Mucosa of gallbladder (tissue), 1 donor: ENCODE measurements around the gene SLC17A2. TPM values are rescaled to one million over a fixed set of nuclear protein-coding genes. Genes with fewer than 3 reads are reported as not detected.

Source experiments
- DNase-seq: peaks from one replicate; pipeline ENCODE4 v3.0.0-alpha.2; 2020; ENCODE audit warnings: low spot score
- total RNA-seq: library from RNA; stranded (reverse); gene quantifications from one replicate; pipeline ENCODE4 v1.2.1, GENCODE V29; 2021
- donor health status: DM: no; HTN: no; CAD: no.

The SLC17A2 gene
- not detected for total RNA-seq

- DNase-seq: no peak
These were observed at the start of gene SLC17A2 for GRCh38 chr6:25930532-25931410. Gene SLC17A2, minus strand, starts transcription at chr6:25930691. Its CDS starts 4,895 bp downstream, at chr6:25925796.

GRCh38 chr6:25975923-25976560 lies 45.6 kb upstream of the SLC17A2 start:
- no peak for DNase-seq

GRCh38 chr6:25973923-25974555 lies 43.5 kb upstream of the SLC17A2 start:
- DNase-seq: no peak

- no peak for DNase-seq
These were observed 42.4 kb upstream of the SLC17A2 start for GRCh38 chr6:25972902-25973301.

GRCh38 chr6:25972128-25972527 lies 41.6 kb upstream of the SLC17A2 start:
- DNase-seq: no peak

- DNase-seq: peak; percentile 46
These were observed 40.8 kb upstream of the SLC17A2 start for GRCh38 chr6:25971187-25971821.

GRCh38 chr6:25968769-25969168 lies 38.3 kb upstream of the SLC17A2 start:
- DNase-seq: no peak

GRCh38 chr6:25966711-25967110 lies 36.2 kb upstream of the SLC17A2 start:
- DNase-seq: no peak

- DNase-seq: no peak
These were observed 34.6 kb upstream of the SLC17A2 start for GRCh38 chr6:25965058-25965457.

GRCh38 chr6:25963426-25964123 lies 33.1 kb upstream of the SLC17A2 start:
- DNase-seq: no peak

- peak; percentile 88 for DNase-seq
These were observed 31.9 kb upstream of the SLC17A2 start, which contains the start of gene TRIM38 for GRCh38 chr6:25962149-25963127. Gene TRIM38, plus strand, starts transcription at chr6:25962802. Its CDS starts 3,721 bp downstream, at chr6:25966523.

GRCh38 chr6:25961619-25962148 lies 31.2 kb upstream of the SLC17A2 start:
- DNase-seq: no peak

GRCh38 chr6:25960734-25961133 lies 30.2 kb upstream of the SLC17A2 start:
- DNase-seq: no peak

GRCh38 chr6:25959890-25960536 lies 29.5 kb upstream of the SLC17A2 start:
- no peak for DNase-seq

- no peak for DNase-seq
These were observed 28.2 kb upstream of the SLC17A2 start for GRCh38 chr6:25958700-25959162.

GRCh38 chr6:25956226-25956625 lies 25.7 kb upstream of the SLC17A2 start:
- no peak for DNase-seq

GRCh38 chr6:25954756-25955155 lies 24.3 kb upstream of the SLC17A2 start:
- DNase-seq: no peak

GRCh38 chr6:25953733-25954132 lies 23.2 kb upstream of the SLC17A2 start:
- no peak for DNase-seq

GRCh38 chr6:25952535-25952934 lies 22.0 kb upstream of the SLC17A2 start:
- no peak for DNase-seq
